Loucy (cell line): Measurements from ENCODE around the gene LGR4.

Experiments
- CTCF ChIP-seq: fragments of 200-600 bp; sonication (generic); conservative IDR thresholded peaks from 2 replicates; pipeline ENCODE4 v1.5.1; 2014; ENCODE audit warnings: mild to moderate bottlenecking, antibody characterized with exemption, low read length
- EZH2phosphoT487 ChIP-seq: fragments of 200-600 bp; IDR thresholded peaks from 2 replicates; pipeline ENCODE4 v1.6.1; 2018; ENCODE audit warnings: antibody characterized with exemption, mild to moderate bottlenecking, moderate library complexity, borderline replicate concordance

DNA sequence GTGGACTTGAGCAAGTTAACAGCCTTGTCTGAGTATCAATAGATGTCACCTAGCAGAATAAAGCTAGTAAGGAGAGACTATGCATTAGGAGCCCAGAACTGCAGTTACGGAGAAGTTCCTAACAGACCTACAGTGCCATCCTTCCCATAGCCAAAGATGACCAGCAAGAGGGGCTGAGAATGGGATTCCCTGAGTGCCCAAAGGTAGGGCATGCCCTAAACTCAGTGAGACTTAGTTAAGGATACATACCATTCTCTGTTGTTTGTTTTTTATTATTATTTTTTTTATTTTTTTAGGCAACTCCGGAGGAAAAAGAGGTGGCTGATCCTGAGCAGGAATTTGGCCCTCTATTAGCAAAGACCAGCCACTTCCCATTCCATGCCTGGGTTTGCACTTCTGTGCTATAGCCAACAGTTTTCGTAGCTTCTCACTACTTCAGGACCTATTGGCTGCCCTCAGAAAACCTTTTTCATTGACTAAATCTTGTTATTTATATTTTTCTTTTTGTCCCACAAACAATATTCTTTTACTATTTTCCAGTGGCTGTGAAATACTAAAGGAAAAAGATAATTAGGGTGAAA is 76.2 kb downstream of the LGR4 start:
- TF ChIP-seq CTCF (no peak), EZH2phosphoT487 (no peak)
